Stimulated activated CD8-positive, alpha-beta memory T cell treated with anti-CD3 and anti-CD28 coated beads, Interleukin-15, amount 100 ng/mL, for 48 hours (primary cell): ENCODE data around the gene ARHGAP8.
"Not testable (repeated sequence)": the region's sequence is repeated elsewhere in the genome, so short reads cannot be mapped to it uniquely, and the experiment has no call there.

ENCODE experiments used
- DNase-seq, 2 donors: peaks; one replicate each; pipeline ENCODE4 v3.0.0-alpha.2; 2020; ENCODE audit warnings: low read depth in 2 of 2

ARHGAP8 gene

GRCh38 chr22:44773082-44773481, 20.7 kb downstream of the ARHGAP8 start:
- DNase-seq: no peak

DNA sequence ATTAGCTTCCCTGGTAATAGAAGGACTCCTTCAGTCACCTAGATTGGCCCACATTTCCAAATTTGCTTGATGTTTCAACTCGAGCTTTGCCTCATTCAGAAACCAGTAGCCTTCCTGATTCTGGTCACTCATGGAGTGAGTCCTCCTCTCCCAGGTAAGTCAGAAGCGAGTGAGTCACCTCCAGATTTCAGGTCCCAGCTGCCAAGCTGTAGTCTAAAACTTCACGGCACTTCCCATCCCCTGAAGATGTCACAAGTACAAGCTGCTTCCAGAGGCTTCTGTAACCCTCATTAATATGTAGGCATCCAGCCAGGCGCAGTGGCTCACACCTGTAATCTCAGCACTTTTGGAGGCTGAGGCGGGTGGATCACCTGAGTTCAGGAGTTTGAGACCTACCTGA, 23.5 kb downstream of the ARHGAP8 start:
- DNase-seq: no peak

GRCh38 chr22:44776605-44777363, 24.4 kb downstream of the ARHGAP8 start:
- no peak for DNase-seq

- no peak for DNase-seq
These were observed 25.0 kb downstream of the ARHGAP8 start for GRCh38 chr22:44777364-44777755.

DNA sequence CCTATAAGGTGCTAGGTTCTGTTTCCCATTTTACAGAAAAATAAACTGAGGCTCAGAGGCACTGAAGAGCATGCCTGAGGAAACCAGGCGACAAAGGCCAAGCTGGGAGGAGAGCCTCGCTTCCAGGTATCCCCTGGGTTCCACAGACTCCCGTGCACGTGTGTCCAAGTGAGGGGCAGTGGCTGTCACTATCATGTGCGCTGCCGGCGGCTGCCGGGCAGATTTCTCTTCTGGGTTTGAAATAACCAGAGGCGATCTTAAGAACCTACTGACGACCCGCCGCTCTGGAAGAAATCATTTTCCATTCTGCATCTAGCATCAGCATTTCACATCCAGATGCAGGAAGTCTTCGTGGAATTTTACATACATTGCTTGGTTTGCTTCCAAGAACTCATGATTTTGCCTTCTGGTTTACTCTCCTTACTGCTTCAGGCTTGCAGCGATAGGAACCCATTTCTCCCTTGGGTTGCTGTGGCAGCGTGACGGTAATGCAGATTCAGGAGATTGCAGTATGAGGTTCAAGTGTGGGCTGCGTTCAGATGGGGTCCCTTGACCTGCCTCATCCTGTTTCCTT, 28.6 kb downstream of the ARHGAP8 start:
- DNase-seq: no peak

DNA sequence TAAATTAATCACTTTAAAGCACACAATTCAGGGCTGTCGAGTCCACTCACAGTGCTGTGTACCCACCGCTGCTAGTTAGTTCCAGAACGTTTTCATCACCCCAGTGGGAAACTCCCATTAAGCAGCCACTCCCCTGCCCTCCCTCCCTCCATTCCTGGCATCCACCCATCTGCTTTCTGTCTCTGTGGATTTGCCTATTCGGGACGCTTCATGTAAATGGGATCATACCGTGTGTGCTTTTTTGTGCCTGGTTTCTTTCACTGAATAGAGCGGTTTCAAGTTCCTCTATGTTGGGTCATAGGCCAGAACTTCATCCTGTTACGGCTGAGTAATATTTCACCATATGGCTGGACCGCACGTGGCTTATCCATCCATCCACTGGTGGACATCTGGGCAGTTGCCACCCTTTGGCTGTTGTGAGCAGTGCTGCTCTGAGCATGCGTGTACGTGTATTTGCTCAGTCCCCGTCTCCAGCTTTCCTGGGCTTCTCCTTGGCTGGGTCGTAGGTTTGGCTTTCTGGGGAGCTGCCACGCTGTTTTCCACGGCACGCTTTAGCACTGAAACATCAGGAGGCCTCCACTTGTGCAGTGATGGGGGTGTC, 30.1 kb downstream of the ARHGAP8 start:
- DNase-seq: no peak

- no peak for DNase-seq
These were observed 30.7 kb downstream of the ARHGAP8 start for GRCh38 chr22:44783091-44783490.

DNA sequence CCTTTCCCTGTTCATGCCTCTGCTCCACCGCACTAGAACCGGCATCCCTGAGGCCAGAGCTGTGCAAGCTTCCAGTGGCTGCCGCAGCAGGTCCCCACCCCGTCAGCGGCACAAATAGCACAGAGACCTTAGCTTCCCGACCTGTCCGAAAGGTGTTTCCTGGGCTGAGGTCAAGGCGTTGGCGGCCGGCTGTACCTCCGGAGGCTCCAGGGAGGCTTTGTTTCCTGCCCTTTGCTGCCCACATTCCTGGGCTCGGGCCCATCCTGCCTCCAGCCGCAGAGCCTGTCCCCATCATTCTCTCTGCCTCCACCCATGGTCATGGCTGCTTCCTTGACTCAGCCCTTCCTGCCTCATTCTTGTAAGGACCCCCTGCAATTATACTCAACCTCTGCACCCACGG, 31.2 kb downstream of the ARHGAP8 start:
- DNase-seq: no peak

- no peak for DNase-seq
These were observed 33.8 kb downstream of the ARHGAP8 start for GRCh38 chr22:44786136-44786535.

GRCh38 chr22:44786610-44787009, 34.2 kb downstream of the ARHGAP8 start:
- no peak for DNase-seq

DNA sequence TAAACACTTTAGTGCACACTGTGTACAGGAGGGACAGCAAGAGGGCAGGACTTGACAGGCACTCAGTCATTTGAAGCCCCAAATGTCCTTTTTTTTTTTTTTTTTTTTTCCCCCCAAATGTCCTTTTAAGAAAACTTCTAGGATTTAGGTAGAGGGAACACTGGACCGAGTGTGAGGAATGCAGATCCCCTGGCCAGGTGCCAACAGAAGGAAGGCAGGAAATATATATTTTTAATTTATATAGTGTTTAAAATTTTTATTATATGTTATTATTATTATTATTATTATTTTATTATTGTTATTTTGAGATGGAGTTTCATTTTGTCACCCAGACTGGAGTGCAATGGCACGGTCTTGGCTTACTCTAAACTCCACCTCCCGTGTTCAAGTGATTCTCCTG, 35.5 kb downstream of the ARHGAP8 start:
- DNase-seq: no peak

DNA sequence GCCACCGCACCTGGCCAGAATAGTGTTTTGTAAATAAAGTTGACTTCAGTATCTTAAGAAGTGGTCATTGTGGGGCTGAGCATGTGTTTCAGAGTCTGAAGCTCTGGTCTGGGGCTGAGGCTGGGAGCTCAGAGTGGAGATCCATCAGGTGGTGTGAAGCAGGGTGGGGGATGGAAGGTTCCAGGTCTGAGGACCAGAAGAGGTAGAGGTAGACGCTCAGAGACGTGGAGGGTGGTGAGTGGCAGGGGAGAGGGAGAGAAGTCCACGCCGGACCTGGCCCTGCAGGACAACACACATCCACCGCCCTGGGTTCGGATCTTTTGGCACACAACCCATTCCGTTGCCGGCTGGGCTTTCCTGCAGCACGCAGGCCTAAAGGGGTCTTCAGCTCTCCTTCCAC, 40.7 kb downstream of the ARHGAP8 start:
- DNase-seq: no peak

DNA sequence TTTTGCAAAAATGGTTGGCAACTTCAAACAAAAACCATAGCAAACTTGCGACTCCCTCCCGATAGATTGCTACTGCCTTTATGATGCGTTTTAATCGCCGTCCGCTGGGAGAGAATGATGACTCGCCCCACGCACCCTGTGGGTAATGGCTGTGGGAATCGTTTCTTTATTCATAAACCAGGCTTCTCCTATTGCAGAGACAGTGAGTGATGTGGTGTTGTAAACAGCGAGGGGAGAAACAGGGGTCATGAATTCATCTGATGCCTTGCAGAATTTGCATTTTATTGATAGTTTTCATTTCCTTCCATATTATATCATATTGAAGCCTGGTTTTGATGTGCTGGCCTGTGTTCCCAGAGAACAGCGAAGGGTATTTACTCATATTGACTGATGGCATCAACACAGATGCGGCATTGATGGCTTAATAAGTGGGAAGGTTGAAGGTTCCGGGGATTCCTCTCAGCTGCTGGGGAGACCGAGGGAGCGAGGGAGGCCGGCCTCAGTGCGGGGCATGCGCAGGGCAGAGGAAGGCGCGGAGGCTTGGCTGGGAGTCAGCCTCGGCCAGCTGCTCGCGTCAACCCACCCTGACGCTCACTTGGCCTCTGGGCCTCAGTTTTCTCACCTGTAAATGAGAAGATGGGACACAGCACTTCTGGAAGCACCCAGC, 41.3 kb downstream of the ARHGAP8 start:
- DNase-seq: no peak

DNA sequence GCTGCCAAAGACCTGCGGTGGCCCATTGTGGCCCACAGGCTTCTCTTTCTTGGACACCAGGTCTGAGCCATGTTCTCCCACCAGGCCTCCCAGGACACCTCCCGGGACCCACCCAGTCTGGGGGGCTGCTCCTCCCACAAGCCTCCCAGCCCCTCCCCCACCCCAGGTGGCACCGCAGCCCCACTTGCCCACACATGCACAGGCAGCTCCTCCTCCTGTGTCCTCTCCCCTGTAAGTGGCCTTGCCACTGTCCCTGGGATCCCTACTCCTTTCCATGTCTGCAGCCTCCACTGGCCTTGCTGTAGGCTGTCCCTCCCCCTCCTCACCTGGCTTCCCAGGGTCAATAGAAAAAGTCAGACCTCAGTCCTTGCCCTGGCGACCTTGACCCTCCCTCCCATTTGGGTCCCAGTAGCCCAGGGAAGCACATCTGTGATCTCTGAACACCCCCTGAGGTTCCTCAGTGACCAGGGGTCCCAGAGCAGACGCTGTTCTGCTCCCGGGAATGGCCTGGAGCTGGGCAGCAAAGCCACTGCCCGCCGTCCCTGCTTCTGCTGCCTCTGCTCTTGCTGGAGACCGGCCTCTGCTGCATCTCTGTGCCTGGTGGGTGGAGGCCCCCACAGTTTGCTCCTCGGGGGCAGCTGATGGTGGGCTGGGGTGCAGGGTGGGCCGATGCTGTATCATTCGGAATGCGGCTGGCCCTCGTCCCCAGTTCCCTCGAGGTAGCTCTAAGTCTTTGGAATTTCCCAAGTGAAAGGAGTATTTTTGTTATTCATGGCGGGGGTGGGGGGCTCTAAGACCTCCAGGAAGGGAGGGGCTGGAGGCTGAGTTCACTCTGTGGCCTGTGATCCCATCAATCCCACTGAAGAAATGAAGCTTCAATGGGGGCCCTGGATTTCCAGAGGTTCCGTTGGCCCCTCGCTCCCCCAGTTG, 43.6 kb downstream of the ARHGAP8 start:
- no peak for DNase-seq

DNA sequence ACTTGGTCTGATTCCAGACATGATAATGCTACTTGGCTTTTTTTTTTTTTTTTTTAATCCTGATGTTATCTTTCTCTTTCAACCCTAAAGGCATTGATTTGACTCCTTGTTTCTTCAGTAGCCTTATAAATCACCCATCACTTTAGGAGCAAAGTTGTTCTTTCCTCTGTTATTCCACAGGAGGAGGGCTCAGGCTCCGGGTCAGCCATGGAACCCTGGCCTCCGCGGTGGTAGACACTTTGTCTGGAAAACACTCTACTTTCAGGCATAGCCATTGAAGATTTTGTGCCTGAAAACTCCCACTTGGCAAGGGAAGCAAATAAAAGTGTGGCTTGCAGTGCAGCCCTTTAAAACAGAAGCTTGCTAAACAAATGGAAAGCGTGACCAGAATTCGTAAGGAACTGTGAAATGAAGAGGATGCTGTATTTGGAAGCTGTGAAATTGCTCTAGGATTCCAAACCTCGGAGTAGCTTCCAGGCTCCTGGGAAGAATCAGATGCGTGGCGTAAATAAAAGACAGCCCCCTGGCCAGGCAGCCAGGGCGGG, 44.9 kb downstream of the ARHGAP8 start:
- DNase-seq: no peak

GRCh38 chr22:44799077-44799945, 46.9 kb downstream of the ARHGAP8 start:
- no peak for DNase-seq

DNA sequence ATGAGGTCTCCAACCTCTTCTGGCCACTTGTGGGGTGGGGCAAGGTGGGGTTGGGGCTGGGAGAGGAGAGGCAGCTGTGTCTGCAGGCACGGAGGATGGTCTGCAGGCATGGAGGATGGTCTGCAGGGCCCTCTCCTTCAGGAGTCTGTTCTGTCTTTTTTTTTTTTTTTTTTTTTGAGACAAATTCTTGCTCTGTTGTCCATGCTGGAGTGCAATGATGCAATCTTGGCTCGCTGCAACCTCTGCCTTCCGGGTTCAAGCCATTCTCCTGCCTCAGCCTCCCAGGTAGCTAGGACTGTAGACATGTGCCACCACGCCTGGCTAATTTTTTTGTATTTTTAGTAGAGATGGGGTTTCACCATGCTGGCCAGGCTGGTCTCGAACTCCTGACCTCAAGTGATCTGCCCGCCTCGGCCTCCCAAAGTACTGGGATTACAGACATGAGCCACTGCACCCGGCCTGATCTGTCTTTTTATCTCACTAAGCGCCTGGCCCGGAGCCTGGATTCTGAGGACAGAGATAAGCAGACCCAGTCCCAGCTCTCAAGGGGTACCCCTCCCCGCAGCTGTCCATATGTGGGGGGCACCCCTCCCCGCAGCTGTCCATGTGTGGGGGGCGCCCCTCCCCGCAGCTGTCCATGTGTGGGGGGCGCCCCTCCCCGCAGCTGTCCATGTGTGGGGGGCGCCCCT, 47.7 kb downstream of the ARHGAP8 start:
- DNase-seq: not testable (repeated sequence)

GRCh38 chr22:44801476-44801875, 49.1 kb downstream of the ARHGAP8 start:
- no peak for DNase-seq

- no peak for DNase-seq
These were observed 49.8 kb downstream of the ARHGAP8 start for GRCh38 chr22:44802071-44802700.
